ENCODE measurements around the gene TARBP1. TPM values are rescaled to one million over a fixed set of nuclear protein-coding genes. Genes with fewer than 3 reads are reported as not detected.

Gene TARBP1
- total and polyA plus RNA-seq, 4 donors, result 11.2 to 48.7 (median 29.9) TPM

GRCh38 chr1:234397732-234398131 is 81.2 kb downstream of the TARBP1 start:
- WGBS, 2 donors, result 65 to 66% methylated on average over 3 of the region's 5 CpGs
- ATAC-seq (ENCODE audit: insufficient read depth, low FRiP score), result no peak

GRCh38 chr1:234396871-234397270 is 82.1 kb downstream of the TARBP1 start:
- no peak overlapping the region for H3K4me3 ChIP-seq
- H3K9ac ChIP-seq (ENCODE audit: insufficient read depth in 1 of 2, low read length in 2 of 2), result no peak overlapping the region
- no peaks in the 10 kb centered on the region for H3K27me3 ChIP-seq (ENCODE audit: control insufficient read depth in 3 of 3, insufficient read depth in 3 of 3, low read length in 2 of 3)
- no peaks in the 10 kb centered on the region for H3K9me3 ChIP-seq (ENCODE audit: control insufficient read depth in 4 of 4, insufficient read depth in 3 of 4, low read length in 3 of 4)
- TF ChIP-seq CTCF (IDR thresholded peaks at IDR 0.05; ENCODE audit: control extremely low read depth, extremely low read depth), result no peak
- H3K4me1 ChIP-seq (ENCODE audit: control insufficient read depth in 5 of 5, insufficient read depth in 5 of 5, low read length in 5 of 5), result no peaks in the 10 kb centered on the region
- H3K36me3 ChIP-seq (ENCODE audit: control insufficient read depth in 4 of 4, insufficient read depth in 4 of 4, low read length in 4 of 4), result peaks cover 0 to 9% (median 4%) of the 10 kb centered on the region in 4 donors
- no peak for DNase-seq
- ATAC-seq (ENCODE audit: insufficient read depth, low FRiP score), result no peak
- no peak overlapping the region for H3K27ac ChIP-seq (ENCODE audit: low read depth in 1 of 2, low read length in 1 of 2)
- 79 to 81% methylated on average over 6 of the region's 6 CpGs for whole genome bisulfite sequencing, 2 donors

More at GRCh38 chr1:234397732-234398131, 81.2 kb downstream of the TARBP1 start:
- Histone ChIP-seq H3K36me3 (ENCODE audit: control insufficient read depth in 4 of 4, insufficient read depth in 4 of 4, low read length in 4 of 4) (peaks cover 0 to 6% (median 2%) of the 10 kb centered on the region in 4 donors), H3K27ac (ENCODE audit: low read depth in 1 of 2, low read length in 1 of 2) (no peak overlapping the region), H3K4me3 (no peak overlapping the region), H3K9ac (ENCODE audit: insufficient read depth in 1 of 2, low read length in 2 of 2) (no peak overlapping the region), H3K27me3 (ENCODE audit: control insufficient read depth in 3 of 3, insufficient read depth in 3 of 3, low read length in 2 of 3) (no peaks in the 10 kb centered on the region), H3K4me1 (ENCODE audit: control insufficient read depth in 5 of 5, insufficient read depth in 5 of 5, low read length in 5 of 5) (no peaks in the 10 kb centered on the region), H3K9me3 (ENCODE audit: control insufficient read depth in 4 of 4, insufficient read depth in 3 of 4, low read length in 3 of 4) (no peaks in the 10 kb centered on the region)
- no peak for TF ChIP-seq CTCF (IDR thresholded peaks at IDR 0.05; ENCODE audit: control extremely low read depth, extremely low read depth)
- no peak for DNase-seq

- H3K27ac ChIP-seq (ENCODE audit: low read depth in 1 of 2, low read length in 1 of 2), result no peak overlapping the region
- H3K9ac ChIP-seq (ENCODE audit: insufficient read depth in 1 of 2, low read length in 2 of 2), result no peak overlapping the region
- H3K9me3 ChIP-seq (ENCODE audit: control insufficient read depth in 4 of 4, insufficient read depth in 3 of 4, low read length in 3 of 4), result no peaks in the 10 kb centered on the region
- WGBS, 2 donors, result 87 to 92% methylated on average over 8 of the region's 8 CpGs
- H3K27me3 ChIP-seq (ENCODE audit: control insufficient read depth in 3 of 3, insufficient read depth in 3 of 3, low read length in 2 of 3), result no peaks in the 10 kb centered on the region
- TF ChIP-seq CTCF (IDR thresholded peaks at IDR 0.05; ENCODE audit: control extremely low read depth, extremely low read depth), result no peak
- no peaks in the 10 kb centered on the region for H3K4me1 ChIP-seq (ENCODE audit: control insufficient read depth in 5 of 5, insufficient read depth in 5 of 5, low read length in 5 of 5)
- DNase-seq (no peak), ATAC-seq (ENCODE audit: insufficient read depth, low FRiP score) (no peak)
- no peak overlapping the region for H3K4me3 ChIP-seq
- H3K36me3 ChIP-seq (ENCODE audit: control insufficient read depth in 4 of 4, insufficient read depth in 4 of 4, low read length in 4 of 4), result peaks cover 0 to 12% (median 4%) of the 10 kb centered on the region in 4 donors
These were observed 82.9 kb downstream of the TARBP1 start for GRCh38 chr1:234396092-234396491.

- Histone ChIP-seq H3K4me3 (no peak overlapping the region), H3K9me3 (ENCODE audit: control insufficient read depth in 4 of 4, insufficient read depth in 3 of 4, low read length in 3 of 4) (peaks cover 0 to 2% (median 0%) of the 10 kb centered on the region in 4 donors), H3K27ac (ENCODE audit: low read depth in 1 of 2, low read length in 1 of 2) (no peak overlapping the region), H3K27me3 (ENCODE audit: control insufficient read depth in 3 of 3, insufficient read depth in 3 of 3, low read length in 2 of 3) (no peaks in the 10 kb centered on the region), H3K4me1 (ENCODE audit: control insufficient read depth in 5 of 5, insufficient read depth in 5 of 5, low read length in 5 of 5) (no peaks in the 10 kb centered on the region), H3K9ac (ENCODE audit: insufficient read depth in 1 of 2, low read length in 2 of 2) (no peak overlapping the region), H3K36me3 (ENCODE audit: control insufficient read depth in 4 of 4, insufficient read depth in 4 of 4, low read length in 4 of 4) (peaks cover 0 to 15% (median 4%) of the 10 kb centered on the region in 4 donors)
- 39 to 76% methylated on average over 5 of the region's 5 CpGs for WGBS, 2 donors
- no peak for ATAC-seq (ENCODE audit: insufficient read depth, low FRiP score)
- DNase-seq, result no peak
- no peak for TF ChIP-seq CTCF (IDR thresholded peaks at IDR 0.05; ENCODE audit: control extremely low read depth, extremely low read depth)
These were observed 83.7 kb downstream of the TARBP1 start for GRCh38 chr1:234395297-234395696.
